ENCODE results near the gene APOM. TPM values are rescaled to one million over a fixed set of nuclear protein-coding genes. Genes with fewer than 3 reads are reported as not detected.

Gene APOM
- total and polyA plus RNA-seq, 8 donors = 0.62 to 5.0 (median 1.2) TPM

DNA sequence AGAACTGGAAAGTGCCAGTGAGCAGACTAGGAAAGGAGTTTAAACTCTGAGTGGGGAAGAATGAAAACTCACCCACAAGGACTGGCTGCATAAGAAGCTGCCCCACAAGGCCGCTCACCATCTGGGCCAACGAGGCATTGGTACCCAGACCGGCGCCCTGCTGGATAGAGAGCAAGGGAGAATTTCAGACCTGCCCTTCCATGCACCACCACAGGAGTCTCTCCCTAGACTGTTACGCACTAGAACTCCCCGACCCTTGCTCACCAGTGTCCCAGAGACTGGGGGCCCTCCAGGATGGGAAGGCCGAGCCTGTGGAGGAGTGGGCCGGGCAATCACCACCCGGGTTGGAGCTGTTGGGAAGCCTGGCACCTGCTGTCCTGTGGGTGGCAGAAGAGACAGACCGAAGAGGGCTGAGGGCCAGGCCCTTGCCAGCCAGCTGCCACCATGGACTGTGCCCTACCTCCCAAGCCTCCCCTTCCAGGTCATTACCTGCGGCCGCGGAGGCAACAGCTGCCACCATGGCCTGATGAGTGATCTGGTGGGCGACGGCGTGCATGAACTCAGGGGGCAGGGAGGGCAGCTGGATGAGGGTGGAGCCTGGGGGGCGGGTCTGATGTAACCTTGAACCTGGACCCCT lies 11.8 kb upstream of the APOM start:
- intact Hi-C loops (cut with DNase I) = no loop called here

DNA sequence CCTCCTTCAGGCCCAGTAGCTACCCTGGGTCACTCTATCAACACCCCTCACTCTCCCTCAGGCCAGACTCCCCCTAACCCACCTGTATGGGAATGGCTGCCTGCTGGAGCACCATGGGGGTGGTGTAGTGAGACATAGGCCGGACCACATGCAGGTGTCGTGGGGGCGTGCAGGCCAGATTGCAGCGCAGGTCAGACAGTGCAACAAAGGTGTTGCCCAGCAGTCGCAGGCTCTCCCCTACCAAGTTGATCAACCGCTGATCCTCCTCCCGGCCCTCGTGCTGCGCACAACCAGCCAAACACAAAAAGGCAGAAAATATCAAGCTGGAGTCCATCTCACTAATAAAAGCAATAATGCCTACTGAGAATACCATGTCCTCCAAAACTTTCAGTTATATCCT lies 10.4 kb upstream of the APOM start:
- FAIRE-seq (no peak), DNase-seq (no peak), ATAC-seq (no peak)
- TF ChIP-seq, protein P1, sequence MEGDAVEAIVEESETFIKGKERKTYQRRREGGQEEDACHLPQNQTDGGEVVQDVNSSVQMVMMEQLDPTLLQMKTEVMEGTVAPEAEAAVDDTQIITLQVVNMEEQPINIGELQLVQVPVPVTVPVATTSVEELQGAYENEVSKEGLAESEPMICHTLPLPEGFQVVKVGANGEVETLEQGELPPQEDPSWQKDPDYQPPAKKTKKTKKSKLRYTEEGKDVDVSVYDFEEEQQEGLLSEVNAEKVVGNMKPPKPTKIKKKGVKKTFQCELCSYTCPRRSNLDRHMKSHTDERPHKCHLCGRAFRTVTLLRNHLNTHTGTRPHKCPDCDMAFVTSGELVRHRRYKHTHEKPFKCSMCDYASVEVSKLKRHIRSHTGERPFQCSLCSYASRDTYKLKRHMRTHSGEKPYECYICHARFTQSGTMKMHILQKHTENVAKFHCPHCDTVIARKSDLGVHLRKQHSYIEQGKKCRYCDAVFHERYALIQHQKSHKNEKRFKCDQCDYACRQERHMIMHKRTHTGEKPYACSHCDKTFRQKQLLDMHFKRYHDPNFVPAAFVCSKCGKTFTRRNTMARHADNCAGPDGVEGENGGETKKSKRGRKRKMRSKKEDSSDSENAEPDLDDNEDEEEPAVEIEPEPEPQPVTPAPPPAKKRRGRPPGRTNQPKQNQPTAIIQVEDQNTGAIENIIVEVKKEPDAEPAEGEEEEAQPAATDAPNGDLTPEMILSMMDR (IDR thresholded peaks at IDR 0.05) = no peak
- Histone ChIP-seq H3K36me3 (peaks cover 10 to 91% (median 49%) of the 10 kb centered on the region in 3 donors), H3K27ac (no peak overlapping the region), H3K9me3 (no peaks in the 10 kb centered on the region), H3K27me3 (no peaks in the 10 kb centered on the region), H3K4me3 (no peak overlapping the region), H3K4me1 (peaks cover 0 to 5% (median under 1%) of the 10 kb centered on the region in 3 donors)
- WGBS, 2 donors = 93 to 95% methylated on average over 9 of the region's 9 CpGs
- intact Hi-C loops (cut with DNase I) = no loop called here

More for the DNA sequence above, 11.8 kb upstream of the APOM start:
- TF ChIP-seq, protein P1 (IDR thresholded peaks at IDR 0.05) = no peak
- Histone ChIP-seq H3K4me3 (no peak overlapping the region), H3K27me3 (no peaks in the 10 kb centered on the region), H3K9me3 (no peaks in the 10 kb centered on the region), H3K36me3 (peaks cover 10 to 99% (median 49%) of the 10 kb centered on the region in 3 donors), H3K4me1 (no peaks in the 10 kb centered on the region), H3K27ac (no peak overlapping the region)
- FAIRE-seq (no peak), ATAC-seq (peak in 3 of 4 donors; percentile 41 to 62 (median 62)), DNase-seq (peak in 1 of 6 donors; percentile 72)
- 84 to 87% methylated on average over 17 of the region's 17 CpGs for WGBS, 2 donors

DNA sequence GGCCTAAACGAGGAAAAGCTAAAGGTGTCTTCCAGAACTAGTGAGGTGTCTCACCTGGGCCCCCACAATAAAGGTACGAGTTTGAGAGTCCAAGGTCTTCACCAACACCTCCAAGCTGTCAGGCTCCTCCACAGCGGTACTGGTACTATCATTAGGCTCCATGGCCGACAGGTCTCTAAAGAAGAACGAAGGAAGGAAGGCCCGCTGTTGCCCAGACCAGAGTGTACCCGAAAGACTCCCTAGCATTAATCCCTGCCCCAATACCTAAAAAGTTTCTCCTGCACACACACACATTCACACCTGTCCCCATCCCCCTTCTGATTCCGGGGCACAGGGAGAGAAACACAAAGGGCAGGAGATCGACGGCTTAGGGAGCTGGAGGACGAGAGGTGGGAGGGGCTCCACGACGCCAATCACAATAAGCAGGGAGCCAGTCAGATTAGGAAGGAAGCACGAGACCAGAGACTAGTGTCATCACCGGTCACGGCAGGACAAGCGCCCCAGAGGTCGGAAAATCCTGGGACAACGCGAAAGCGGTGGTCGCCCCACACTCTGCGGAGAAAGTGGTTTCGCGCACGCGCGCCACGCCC lies 4.0 kb upstream of the APOM start:
- Histone ChIP-seq H3K36me3 (peaks cover 0 to 27% (median 14%) of the 10 kb centered on the region in 3 donors), H3K27ac (peak overlapping the region; percentile 84 to 98 (median 96)), H3K9me3 (no peaks in the 10 kb centered on the region), H3K27me3 (no peaks in the 10 kb centered on the region), H3K4me3 (peak overlapping the region; percentile 38 to 78 (median 58)), H3K4me1 (peaks cover 0 to 16% (median 15%) of the 10 kb centered on the region in 3 donors)
- whole genome bisulfite sequencing, 2 donors = 1 to 3% methylated on average over 29 of the region's 29 CpGs
- DNase-seq (peak in 1 of 6 donors; percentile 70), FAIRE-seq (no peak), ATAC-seq (peak; percentile 53 to 77 (median 66))
- TF ChIP-seq, protein P1 (IDR thresholded peaks at IDR 0.05) = no peak
- intact Hi-C loops (cut with DNase I) = no loop called here

DNA sequence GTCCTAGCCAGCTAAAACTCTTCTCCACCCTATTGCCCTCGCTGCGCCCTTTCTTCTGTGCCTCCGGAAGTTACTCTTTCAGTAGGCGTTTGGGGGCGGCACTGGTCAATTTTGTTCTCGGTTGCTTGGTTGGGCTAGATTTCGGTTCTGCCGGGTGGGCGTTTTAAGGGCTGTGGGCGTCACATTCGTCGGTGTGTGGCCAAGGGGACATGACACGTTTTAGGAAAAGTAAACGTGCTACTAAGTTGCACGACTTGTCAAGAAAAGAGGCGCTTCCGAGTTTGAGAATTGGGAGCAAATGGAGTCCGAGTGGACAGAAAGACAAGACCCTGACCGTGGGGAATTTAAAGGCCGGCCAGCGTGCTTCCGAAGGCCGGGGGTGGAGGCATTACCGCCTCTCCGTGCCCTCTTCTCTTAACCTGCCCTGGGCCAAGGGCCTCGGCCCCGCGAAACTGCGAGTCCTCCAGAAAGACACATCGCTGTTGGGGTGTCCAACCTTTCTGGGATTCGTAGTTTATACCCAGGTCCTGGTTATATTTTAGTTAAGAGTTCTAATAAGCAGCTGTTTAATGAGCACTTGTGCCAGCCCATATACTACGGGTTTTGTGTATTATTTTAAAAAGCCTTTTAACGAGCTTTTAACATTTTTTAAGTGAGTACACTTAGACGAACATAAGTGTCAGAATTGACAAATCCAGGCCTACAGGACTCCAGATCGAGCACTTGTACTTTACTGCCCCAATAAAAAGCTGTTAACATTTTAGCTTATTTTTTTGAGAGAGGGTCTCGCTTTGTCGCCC lies 2.6 kb upstream of the APOM start:
- ATAC-seq = peak; percentile 75 to 86 (median 82)

More for the DNA sequence above, 2.6 kb upstream of the APOM start:
- Histone ChIP-seq H3K4me1 (peaks cover 4 to 18% (median 15%) of the 10 kb centered on the region in 3 donors), H3K27me3 (no peaks in the 10 kb centered on the region), H3K4me3 (peak overlapping the region; percentile 41 to 78 (median 69)), H3K27ac (peak overlapping the region; percentile 84 to 98 (median 96)), H3K36me3 (peaks cover 0 to 14% (median 5%) of the 10 kb centered on the region in 3 donors), H3K9me3 (no peaks in the 10 kb centered on the region)
- FAIRE-seq = peak; percentile 17
- 6 to 7% methylated on average over 37 of the region's 37 CpGs for WGBS, 2 donors
- TF ChIP-seq, protein P1 (IDR thresholded peaks at IDR 0.05) = no peak
- intact Hi-C loops (cut with DNase I) = no loop called here
- DNase-seq = peak in 5 of 6 donors; percentile 78 to 89 (median 85)

Data from pancreas (tissue), 10 donors.